T-helper 1 cell (primary cell): ENCODE data around the gene GRM7.

Experiments used
- DNase-seq, 5 donors: peaks; one replicate each; pipeline ENCODE4 v3.0.0-alpha.2; 2012 to 2020

Gene GRM7

DNA sequence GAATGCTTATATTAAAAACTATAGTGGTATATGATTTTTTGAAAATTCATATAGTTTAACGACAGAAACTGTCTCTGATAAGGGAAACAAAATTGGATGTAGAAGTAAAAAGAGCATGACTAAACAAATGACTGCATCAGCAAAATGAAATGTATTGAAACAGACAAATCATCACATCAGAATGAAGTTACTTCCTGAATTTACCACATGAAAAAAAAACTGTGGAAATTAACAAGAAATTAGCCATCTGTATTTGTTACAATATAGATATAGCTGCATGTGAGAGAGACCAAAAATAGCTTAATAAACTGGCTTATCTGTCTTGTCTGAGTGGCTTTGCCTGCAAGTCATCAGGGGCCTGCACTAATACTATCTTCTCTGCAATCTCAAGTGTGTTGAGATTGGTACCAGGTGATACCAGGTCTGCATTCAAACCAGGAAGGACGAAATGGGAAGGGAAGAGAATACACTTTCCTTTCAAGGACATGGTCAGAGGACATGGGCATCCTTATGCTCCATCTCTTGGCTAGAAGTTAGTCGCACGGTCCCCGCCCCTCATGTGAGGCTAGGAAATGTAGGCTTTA, 388.7 kb downstream of the GRM7 start:
- DNase-seq: no peak

DNA sequence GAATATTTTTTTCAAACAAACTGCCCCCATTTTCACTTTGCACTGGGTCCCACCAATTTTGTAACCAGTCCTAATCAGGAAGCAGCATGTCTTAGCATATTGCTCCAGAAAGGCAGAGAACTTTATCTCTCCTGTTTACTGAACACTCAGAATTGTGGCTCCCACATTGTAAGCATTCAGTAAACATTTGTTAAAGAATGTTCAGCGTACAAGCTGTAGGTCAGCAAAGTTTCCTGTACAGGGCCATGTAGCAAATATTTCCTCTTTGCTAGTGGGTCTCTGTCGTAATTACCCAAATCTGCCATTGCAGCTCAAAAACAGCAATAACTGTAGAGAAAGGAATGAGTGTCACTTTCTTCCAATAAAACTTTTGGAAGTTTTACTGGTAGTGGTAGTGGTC, 393.3 kb downstream of the GRM7 start:
- no peak for DNase-seq

DNA sequence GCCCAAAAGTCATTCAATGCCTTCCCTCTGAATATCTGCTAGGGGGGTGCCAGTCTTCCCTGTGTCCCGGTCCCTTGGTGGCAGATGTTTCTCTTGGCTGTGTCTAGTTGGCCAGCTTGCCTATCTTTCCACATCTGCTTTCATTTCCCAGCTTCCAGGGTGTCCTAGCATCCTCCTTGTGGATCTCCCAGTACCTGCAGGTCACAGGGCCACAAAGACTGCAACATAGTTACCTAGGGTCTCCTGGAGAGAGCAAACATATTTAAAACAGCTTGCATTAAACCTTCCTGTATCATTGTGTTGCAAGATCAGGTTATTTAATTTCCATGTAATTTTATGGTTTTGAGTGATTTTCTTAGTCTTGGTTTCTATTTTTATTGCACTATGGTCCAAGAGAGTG, 400.1 kb downstream of the GRM7 start:
- no peak for DNase-seq

DNA sequence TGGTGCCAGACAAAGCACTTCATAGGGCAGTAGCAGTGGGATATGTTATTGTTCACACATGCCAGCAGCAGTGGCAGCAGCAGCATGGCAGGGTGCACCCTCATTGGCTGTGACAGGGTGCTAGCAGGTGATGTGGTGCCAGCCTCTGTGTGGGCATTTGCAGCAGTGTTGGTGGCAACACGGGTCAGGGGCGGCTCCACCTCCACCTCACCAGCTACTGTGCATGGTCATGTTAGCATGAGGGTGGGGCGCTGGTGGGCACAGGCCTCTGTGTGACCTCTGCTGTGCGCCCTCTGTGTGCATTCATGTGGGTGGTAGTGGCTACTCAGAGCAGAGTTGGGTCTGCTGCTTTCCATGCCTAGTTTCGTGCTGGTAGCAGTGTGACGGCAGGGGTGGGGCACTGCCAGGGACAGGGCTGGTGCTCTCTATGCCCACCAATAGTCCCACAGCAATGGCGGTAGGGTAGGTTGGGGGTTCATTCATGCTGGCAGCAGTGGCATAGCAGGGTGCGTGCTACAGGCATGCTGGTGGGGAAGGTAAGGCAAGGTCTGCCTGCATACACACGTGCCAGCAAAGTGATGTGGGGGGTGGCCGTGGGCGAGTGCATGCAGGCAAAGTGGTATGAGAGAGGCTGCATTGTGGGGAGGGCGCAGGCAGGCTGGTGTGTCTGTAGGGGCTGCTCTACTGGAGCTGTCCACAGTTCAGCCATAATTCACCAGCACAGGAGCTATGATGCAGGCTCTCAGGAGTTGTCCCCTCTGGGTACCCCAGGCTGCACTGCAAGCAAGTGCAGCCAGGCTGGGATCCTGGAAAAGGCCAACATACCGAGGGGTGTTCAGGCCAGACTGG, 402.7 kb downstream of the GRM7 start:
- DNase-seq: no peak

DNA sequence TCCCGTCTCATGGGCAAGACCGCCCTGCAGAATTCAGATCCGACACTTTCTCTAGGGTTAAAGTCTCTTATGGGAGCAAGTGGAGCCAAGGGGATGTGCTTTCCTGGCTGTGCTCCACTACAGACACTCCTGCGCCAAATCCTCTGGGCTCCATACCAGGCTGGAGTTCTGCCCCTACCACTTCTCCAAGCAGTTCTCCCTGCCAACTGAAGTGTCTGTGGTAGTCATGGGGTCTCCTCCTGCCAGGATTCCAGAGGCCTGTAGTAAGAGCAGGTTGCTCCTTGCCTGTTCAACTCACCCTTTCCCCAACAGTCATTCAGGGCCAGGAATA, 403.2 kb downstream of the GRM7 start:
- no peak for DNase-seq

DNA sequence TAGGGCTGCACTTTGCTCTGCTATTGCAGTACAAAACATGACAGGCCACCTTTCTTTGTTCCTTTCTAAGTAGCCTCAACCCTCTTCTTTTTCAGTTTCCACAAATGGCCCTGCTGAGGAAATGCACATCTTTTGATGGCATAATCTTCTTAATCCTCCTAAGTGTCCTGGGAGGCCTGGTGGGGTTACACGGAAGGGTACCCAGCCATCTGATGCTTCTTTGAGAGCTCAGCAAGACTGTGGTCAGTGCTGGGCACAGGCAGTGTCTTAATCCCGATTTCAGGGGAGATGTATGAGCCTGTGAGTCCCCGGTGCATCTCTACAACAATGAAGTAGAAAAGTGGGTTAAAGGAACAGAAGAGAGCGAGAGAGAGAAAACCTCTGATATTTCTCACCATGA, 404.8 kb downstream of the GRM7 start:
- no peak for DNase-seq

DNA sequence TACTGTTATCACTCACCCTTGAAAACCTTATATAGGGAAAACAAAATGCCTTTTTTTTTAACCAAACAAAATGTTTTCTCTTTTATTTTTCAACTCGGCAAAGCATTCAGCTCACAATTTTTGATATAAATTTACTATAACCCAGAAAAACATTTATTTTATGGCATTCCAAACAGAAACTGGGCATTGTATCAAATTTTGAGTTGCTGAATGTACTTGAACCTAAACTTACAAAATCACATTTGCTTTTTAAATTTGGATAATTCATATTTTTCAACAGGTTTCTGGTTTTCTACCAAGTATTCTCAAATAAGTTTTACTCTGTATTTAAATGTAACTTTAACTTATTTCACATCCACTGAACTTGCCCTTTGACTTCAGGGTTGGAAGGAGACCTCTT, 405.6 kb downstream of the GRM7 start:
- DNase-seq: no peak

DNA sequence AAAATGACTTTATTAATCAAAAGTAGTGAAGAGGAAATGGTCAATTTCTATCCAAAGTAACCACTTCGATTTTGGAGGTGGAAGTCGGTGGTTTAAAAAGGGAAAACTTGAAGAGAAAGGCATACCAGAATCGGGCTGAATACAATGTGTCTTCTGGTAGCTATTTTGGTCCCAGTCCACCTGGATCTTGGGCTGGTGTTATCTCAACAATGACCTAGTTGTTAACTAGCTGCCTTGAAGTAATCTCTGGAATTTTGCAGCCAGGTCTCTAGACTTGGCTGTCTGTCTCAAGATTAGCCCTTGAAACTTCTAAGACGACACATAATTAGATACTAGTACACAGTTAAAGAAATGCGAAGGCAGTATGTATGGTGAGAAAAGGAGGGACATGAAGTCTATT, 409.8 kb downstream of the GRM7 start:
- no peak for DNase-seq

DNA sequence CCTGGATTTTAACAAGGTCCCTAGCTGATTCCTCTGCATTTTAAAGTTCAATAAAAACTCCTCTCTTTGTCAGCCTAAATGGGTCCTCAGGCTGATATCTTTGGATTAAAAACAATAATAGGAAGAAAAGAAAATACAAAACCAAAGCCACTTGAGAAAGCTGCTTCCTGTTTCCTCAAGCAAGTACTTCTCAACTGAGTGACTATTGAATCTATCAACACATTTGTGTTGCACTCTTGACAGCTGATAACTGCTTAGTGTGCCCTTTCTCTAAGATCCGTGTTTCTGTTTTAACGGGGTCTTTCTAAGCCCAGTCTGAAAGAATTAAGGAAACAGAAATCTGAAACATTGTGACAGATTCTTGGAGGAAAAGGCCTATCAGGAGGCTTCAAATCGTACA, 410.7 kb downstream of the GRM7 start:
- DNase-seq: no peak

DNA sequence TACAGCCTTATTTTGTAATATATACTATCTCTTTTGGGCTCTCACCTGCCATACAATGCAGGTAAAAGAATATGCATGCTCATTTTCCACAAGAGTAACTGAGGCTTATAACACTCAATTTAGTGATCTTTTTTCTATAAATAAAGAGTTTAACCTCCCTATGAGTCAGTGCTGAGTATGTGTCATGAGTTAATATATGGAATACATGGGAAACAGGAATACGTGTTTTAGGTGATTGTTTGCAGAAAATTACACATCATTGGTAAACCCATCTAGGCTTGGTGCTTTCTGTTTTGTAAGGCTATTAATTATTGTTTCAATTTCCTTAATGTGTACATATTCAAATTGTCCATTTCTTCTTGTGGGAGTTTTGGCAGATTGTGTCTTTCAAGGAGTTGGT, 411.3 kb downstream of the GRM7 start:
- DNase-seq: no peak

DNA sequence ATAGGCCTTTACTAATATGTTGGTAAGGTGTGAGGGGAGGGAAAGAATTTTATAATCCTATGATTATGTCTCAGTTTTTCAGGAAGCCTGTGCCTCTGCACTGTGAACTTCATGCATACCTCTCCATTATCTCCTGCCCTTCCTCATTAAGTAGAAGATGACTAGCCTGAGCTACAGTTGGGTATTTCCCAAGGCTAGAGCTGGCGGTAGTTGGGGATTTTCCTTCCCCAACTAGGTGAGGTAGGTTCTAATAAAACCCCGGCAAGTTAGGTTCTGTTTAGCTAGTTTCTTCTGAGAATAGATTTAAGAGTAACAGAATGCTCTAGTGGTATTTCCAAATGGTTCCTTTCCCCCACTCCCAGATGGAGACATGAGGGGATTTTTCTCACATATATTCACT, 414.5 kb downstream of the GRM7 start:
- DNase-seq: no peak

DNA sequence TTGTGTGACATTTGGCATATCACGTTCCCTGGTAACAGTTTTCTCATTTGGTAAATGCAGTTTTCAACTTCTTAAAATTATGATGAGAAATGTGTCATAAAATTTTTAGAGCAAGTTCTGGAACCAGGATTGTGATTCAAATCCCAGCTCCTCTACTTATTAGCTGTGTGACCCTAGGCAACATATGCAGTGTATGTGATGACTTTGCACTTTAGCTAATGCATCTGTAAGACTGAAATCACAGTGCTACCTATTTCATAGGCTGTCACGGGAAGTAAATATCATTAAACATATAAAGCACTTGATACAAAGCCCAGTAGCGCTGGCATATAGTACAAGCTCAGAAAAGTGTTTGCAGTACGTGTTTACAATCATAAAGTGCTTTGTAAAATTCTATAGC, 419.4 kb downstream of the GRM7 start:
- no peak for DNase-seq

DNA sequence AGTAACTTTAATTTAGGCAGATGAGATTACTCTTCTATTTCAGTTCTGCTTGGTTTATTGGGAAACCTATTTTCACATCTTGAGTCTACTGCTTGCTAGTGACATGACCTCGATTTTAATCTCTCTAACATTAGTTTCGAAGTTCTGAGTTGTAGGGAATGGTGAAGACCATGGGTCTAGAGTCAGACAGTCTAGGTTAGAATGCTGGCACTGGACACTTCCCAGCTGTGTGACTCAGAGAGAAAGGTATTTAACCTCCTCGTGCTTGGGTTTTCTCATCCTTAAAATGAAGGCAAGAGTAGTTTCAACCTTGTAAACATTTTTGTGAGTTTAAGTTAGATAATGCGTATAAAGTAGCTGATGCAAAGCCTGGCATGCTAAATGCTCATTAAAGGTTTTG, 422.1 kb downstream of the GRM7 start:
- DNase-seq: no peak

DNA sequence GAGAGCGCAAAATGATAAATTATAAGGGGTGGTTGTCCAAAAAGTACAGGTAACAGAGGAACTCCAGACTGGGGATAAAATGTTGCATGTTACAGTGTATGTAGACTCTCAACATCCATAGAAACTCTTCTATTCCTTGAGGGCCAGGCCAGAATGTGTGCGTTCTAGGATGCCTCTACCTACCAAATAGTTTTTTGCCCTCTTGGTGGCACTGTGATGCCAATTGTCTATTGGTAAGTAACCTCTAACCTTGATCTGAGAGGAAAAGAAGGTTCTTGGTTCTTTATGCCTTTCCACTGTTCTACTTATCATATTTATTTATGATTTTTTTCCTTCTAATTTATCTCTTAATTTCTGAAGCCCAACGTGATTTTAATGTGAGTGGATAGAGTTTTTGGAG, 424.6 kb downstream of the GRM7 start:
- no peak for DNase-seq

DNA sequence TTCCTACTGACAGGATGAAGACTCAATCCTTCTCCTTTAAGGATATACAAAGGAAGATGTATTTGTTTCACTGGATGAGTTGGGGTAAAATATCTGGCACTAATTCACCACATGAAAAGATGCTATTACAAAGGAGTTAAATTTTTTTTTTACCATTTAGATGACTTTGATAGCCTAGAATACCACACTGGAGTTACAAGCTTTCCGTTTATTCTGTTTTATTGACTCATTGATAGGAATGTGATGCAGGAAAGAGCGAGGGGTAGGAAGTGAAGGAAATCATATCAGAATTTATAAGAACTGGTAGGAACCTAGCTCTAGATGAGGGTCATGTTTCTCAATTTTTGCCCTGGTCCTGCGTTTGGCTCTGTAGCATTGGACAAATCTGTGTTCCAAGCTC, 427.2 kb downstream of the GRM7 start:
- DNase-seq: no peak

DNA sequence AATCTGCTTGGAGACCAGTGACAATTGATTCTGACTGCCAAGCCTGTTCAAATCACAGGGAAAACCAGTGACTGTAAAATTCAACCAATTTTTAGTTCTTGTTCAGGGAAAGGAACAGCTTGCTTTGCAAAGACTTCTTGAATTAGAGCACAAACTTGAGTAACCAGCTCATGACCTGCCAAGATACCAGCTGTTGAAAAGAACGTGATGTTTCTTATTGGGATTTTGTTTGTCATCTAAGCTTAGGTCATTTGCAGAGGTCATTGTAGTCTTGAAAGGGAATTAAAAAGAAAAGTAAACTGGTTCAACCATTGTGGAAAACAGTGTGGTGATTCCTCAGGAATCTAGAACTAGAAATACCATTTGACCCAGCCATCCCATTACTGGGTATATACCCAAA, 428.2 kb downstream of the GRM7 start:
- DNase-seq: no peak

DNA sequence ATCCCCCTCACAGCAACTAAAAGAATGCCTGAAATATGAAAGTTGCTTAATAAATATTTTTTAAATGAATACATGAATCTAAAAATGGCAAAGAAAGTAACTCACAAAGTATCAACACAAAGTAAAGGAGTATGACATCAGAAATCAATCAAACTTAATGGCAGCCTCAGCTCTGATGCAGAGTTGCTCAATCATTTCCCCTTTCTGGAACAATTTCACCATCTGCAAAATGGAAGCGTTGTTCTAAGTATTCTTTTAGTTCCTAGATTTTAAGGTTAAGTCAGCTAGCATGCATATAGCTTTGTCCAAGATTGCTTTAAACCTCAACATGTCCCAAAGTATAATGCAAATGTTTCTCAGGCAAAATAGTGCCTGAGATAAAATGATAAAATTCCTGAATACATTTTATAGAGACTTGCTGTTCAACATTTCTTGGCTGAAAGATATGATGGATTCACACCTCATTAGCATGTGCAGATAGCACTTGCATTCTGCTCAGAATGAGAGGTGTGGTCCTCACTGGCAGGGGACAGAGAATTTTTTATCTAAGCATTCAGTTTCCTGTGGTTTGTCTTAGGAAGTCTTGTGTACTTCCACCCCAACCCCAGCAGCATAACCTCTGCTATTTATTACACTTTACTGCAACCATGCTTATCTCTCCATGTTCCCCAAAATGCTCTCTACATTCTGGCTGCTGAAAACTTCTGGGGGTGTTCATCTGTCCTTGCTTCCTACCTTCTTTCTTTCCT, 429.3 kb downstream of the GRM7 start:
- no peak for DNase-seq

DNA sequence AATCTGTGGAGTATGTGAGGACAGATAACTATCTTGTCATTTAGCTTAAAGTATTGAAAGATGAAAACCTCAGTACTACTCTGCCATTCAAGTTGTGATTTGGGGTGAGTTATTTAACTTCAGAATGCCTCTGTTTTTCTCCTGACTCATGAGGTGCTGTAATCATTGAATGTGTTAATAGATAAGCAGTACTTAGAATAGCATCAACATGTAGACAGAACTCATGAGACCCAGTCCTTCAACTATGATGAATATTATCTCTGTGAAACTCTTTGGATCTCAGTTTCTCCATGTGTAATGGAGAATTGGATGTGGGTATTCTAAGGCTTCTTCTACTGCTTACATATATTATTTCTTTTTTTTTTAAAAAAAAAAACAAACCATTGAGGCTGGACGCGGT, 431.4 kb downstream of the GRM7 start:
- DNase-seq: no peak

DNA sequence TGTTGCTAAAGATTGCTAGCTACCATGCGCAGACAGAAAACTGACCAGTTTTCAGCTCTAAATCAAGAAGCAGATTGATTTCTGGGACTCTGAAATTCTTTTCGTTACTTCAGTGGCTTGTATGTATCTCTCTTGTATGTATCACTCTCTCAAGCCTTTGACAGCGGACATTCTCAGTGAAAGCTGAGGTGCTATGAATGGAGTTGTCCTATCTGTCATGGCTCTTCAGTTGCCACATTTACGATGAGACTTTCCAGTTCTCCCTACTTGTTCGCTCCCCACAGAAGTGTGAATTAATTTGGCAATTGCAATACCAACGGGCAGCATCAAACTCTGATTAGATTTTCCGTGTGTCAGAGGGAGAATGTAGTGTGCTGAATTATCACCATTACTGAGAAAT, 432.4 kb downstream of the GRM7 start:
- no peak for DNase-seq

DNA sequence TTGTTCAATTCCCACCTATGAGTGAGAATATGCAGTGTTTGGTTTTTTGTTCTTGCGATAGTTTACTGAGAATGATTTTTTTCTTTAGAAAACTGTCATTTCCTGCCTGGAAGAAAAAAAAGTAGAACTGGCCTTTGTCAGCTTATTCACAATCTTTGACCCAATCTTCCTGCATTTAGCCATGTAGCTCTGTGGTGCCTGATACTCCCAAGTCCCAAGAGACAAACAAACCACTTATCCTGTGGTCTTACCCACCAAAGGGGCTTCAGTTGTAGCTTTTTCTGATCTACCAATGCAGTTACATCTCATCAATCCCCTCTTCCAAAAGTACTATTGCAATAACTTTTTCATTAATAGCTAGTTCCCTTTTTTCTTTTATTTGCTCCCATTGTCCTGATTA, 444.6 kb downstream of the GRM7 start:
- DNase-seq: no peak

DNA sequence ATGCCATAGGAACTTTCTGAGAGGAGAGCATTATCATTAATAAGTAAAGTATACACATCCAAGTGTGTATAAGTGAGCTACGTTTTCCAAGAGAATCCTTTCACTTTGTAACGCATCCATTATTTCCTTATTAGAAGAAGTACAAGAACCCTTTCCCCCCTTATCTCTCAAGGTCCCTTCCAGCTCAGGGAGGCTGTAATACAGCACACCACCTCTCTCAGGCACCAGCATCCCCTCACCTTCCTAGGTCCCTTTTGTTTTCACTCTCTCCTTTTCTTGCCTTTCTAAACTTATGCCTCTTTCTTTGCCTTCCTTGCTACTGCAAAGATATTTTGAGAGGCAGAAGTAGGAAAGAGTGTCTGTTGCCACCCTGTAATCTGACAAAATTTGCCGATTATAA, 446.0 kb downstream of the GRM7 start:
- DNase-seq: no peak

DNA sequence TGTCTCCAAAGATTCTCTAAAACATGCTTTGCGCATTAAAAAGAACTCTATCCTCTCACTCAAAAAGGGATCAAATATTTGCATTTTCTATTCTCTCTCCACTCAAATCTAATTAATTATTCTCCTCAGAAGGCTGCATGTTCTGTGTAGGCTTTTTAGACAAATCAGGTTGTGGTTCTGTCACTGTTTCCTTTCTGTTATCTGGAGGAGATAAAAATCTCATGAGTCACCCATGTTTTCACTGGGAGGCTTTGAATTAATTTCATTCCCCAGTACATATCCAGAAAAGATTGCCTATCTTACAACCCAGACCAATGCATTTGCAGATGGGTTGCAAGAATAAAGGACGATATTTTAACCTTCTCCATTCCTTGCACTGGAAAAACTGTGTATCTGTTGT, 446.5 kb downstream of the GRM7 start:
- DNase-seq: no peak

DNA sequence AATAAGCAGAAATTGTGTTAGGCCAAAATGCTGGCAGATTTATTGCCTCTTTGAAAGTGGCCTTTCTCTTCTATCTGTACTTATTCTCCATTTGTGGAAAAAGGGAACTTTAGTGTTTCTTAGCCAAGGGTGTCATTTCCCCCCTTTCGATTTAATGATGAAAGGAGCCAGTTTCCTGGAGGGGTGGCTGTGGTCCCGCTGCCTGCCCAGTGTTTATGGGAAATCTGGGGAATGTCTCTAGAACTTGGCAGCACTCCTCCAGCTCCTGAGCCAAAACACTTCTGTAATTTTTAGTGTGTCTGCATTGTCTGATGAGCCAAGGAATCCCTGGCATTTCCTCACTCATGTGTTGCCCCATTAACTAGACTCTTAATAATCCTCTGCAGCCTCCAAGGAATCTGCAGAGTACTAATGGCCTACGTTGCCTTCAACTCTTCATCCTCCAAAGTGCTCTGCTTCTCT, 448.8 kb downstream of the GRM7 start:
- no peak for DNase-seq

DNA sequence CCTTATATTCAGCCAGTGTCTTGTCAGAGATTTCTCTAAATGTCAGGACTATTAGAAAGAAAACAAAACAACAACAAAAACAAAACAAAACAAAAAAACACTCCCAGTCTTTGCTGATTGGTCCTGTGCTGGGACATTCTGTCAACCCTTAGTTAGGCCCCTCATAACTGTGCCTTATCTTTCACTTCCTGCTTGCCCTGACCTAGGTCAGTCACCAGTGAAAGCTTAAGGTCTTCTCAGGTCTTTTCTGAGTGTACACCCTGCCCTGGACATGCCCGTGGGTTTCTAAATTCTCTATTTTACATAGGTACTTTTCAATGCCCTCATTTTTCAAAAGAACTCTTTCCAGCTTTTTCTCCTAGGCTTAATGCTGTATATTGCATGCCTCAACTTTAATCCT, 454.1 kb downstream of the GRM7 start:
- no peak for DNase-seq
